ENCODE measurements around the gene FOXF2. TPM values are rescaled to one million over a fixed set of nuclear protein-coding genes. Genes with fewer than 3 reads are reported as not detected.
"Not testable (repeated sequence)": the region's sequence is repeated elsewhere in the genome, so short reads cannot be mapped to it uniquely, and the experiment has no call there.

FOXF2 gene
- total RNA-seq, 1 donor from 2014 or later, result 0.61 TPM

DNA sequence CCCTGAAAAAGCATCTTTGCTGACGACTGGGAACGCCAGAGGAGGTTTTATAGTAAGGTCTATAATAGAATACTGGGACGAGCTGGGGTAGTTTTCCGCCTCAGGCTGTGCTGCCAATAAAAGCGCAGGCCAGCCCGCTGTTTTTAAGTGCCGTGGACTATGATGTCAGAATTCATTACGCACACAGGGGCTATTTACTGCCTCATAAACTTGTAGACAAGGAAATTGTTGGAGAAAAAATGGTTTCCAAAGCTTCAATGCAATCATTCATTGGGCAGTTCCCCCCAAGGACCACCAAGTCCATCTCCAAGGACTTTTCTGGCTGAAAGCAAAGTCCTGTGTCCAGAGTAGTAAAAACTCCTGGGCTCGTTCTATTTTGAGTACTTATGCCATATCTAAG is 20.4 kb upstream of the FOXF2 start:
- peaks cover 67% of the 10 kb centered on the region for H3K27me3 Mint-ChIP-seq (ENCODE audit: low read depth, unreplicated experiment)
- H3K27me3 ChIP-seq (ENCODE audit: insufficient read depth, low read length), result peaks cover 7% of the 10 kb centered on the region
- FAIRE-seq (no peak), DNase-seq (ENCODE audit: low read depth) (no peak)
- H3K79me2 ChIP-seq (ENCODE audit: insufficient read depth, low read length), result no peaks in the 10 kb centered on the region
- H3K9ac ChIP-seq (ENCODE audit: low read length), result no peak overlapping the region
- no peaks in the 10 kb centered on the region for H3K4me1 ChIP-seq (ENCODE audit: insufficient read depth, low read length)
- H3K4me2 ChIP-seq (ENCODE audit: low read length), result no peak overlapping the region
- peaks cover 26% of the 10 kb centered on the region for H3K9me3 Mint-ChIP-seq (ENCODE audit: unreplicated experiment)
- no peak overlapping the region for H3K4me3 ChIP-seq (ENCODE audit: insufficient read depth, low read depth, low read length)
- H3K9me3 ChIP-seq (ENCODE audit: insufficient read depth, low read depth, low read length), result peaks cover 5% of the 10 kb centered on the region
- no peak overlapping the region for H2AFZ ChIP-seq (ENCODE audit: low read depth, low read length)
- H3K36me3 ChIP-seq (ENCODE audit: insufficient read depth, low read length), result no peaks in the 10 kb centered on the region
- H3K4me1 Mint-ChIP-seq (ENCODE audit: low read depth, unreplicated experiment), result peaks cover 3% of the 10 kb centered on the region
- H3K4me3 Mint-ChIP-seq (ENCODE audit: unreplicated experiment), result no peak overlapping the region
- H3K27ac Mint-ChIP-seq (ENCODE audit: unreplicated experiment), result no peak overlapping the region
- H3K36me3 Mint-ChIP-seq (ENCODE audit: low read depth, unreplicated experiment), result no peaks in the 10 kb centered on the region
- TF ChIP-seq, protein P1, sequence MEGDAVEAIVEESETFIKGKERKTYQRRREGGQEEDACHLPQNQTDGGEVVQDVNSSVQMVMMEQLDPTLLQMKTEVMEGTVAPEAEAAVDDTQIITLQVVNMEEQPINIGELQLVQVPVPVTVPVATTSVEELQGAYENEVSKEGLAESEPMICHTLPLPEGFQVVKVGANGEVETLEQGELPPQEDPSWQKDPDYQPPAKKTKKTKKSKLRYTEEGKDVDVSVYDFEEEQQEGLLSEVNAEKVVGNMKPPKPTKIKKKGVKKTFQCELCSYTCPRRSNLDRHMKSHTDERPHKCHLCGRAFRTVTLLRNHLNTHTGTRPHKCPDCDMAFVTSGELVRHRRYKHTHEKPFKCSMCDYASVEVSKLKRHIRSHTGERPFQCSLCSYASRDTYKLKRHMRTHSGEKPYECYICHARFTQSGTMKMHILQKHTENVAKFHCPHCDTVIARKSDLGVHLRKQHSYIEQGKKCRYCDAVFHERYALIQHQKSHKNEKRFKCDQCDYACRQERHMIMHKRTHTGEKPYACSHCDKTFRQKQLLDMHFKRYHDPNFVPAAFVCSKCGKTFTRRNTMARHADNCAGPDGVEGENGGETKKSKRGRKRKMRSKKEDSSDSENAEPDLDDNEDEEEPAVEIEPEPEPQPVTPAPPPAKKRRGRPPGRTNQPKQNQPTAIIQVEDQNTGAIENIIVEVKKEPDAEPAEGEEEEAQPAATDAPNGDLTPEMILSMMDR (IDR thresholded peaks at IDR 0.05; ENCODE audit: insufficient read depth, low read depth, low read length), result no peak
- no peak for TF ChIP-seq EZH2 (IDR thresholded peaks at IDR 0.05; ENCODE audit: insufficient read depth, low read length)
- no peak overlapping the region for H3K27ac ChIP-seq (ENCODE audit: low read depth, low read length)
- H4K20me1 ChIP-seq (ENCODE audit: insufficient read depth, low read length), result no peaks in the 10 kb centered on the region

GRCh38 chr6:1369695-1370094 is 19.7 kb upstream of the FOXF2 start:
- not testable (repeated sequence) for H3K4me2 ChIP-seq (ENCODE audit: low read length); H3K9me3 ChIP-seq (ENCODE audit: insufficient read depth, low read depth, low read length); H3K27ac Mint-ChIP-seq (ENCODE audit: unreplicated experiment); H4K20me1 ChIP-seq (ENCODE audit: insufficient read depth, low read length); H3K4me1 ChIP-seq (ENCODE audit: insufficient read depth, low read length); FAIRE-seq; H3K4me3 ChIP-seq (ENCODE audit: insufficient read depth, low read depth, low read length); H3K4me3 Mint-ChIP-seq (ENCODE audit: unreplicated experiment); H3K36me3 Mint-ChIP-seq (ENCODE audit: low read depth, unreplicated experiment); DNase-seq (ENCODE audit: low read depth); H3K27ac ChIP-seq (ENCODE audit: low read depth, low read length); H3K36me3 ChIP-seq (ENCODE audit: insufficient read depth, low read length); H3K79me2 ChIP-seq (ENCODE audit: insufficient read depth, low read length); H3K4me1 Mint-ChIP-seq (ENCODE audit: low read depth, unreplicated experiment); H2AFZ ChIP-seq (ENCODE audit: low read depth, low read length); H3K9ac ChIP-seq (ENCODE audit: low read length)
- H3K27me3 ChIP-seq (ENCODE audit: insufficient read depth, low read length), result peaks cover 10% of the 10 kb centered on the region
- Mint-ChIP-seq H3K9me3 (ENCODE audit: unreplicated experiment) (peaks cover 30% of the 10 kb centered on the region), H3K27me3 (ENCODE audit: low read depth, unreplicated experiment) (peaks cover 72% of the 10 kb centered on the region)

DNA sequence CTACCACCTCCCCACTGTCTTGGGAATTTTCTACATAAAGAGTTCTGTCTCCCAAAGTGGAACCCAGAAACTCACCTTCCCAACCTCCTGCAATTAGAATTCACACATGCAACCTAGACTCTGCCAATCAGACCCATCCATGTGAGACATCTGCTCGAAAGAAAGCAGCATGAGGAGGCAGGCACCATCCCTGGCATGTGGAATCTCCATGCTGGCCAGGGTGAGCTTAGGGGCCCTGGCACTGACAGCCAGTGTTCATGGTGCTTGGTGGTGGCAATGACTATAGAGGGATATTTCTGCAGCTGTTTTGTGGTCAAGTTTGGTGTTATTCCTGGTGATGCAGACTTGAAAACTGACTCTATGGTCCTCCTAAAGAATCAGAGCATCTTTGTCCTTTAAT is 17.4 kb upstream of the FOXF2 start:
- H3K9me3 ChIP-seq (ENCODE audit: insufficient read depth, low read depth, low read length), result peaks cover 8% of the 10 kb centered on the region
- H3K27me3 ChIP-seq (ENCODE audit: insufficient read depth, low read length), result peaks cover 27% of the 10 kb centered on the region
- H2AFZ ChIP-seq (ENCODE audit: low read depth, low read length), result no peak overlapping the region
- Mint-ChIP-seq H3K4me1 (ENCODE audit: low read depth, unreplicated experiment) (no peaks in the 10 kb centered on the region), H3K9me3 (ENCODE audit: unreplicated experiment) (peaks cover 36% of the 10 kb centered on the region), H3K27ac (ENCODE audit: unreplicated experiment) (no peak overlapping the region), H3K27me3 (ENCODE audit: low read depth, unreplicated experiment) (peaks cover 82% of the 10 kb centered on the region), H3K36me3 (ENCODE audit: low read depth, unreplicated experiment) (no peaks in the 10 kb centered on the region), H3K4me3 (ENCODE audit: unreplicated experiment) (no peak overlapping the region)
- no peak for DNase-seq (ENCODE audit: low read depth)
- H3K79me2 ChIP-seq (ENCODE audit: insufficient read depth, low read length), result no peaks in the 10 kb centered on the region
- FAIRE-seq, result no peak
- TF ChIP-seq EZH2 (IDR thresholded peaks at IDR 0.05; ENCODE audit: insufficient read depth, low read length), result no peak
- TF ChIP-seq, protein P1 (IDR thresholded peaks at IDR 0.05; ENCODE audit: insufficient read depth, low read depth, low read length), result no peak
- no peaks in the 10 kb centered on the region for H3K36me3 ChIP-seq (ENCODE audit: insufficient read depth, low read length)
- no peak overlapping the region for H3K4me2 ChIP-seq (ENCODE audit: low read length)
- no peak overlapping the region for H3K4me3 ChIP-seq (ENCODE audit: insufficient read depth, low read depth, low read length)
- no peak overlapping the region for H3K27ac ChIP-seq (ENCODE audit: low read depth, low read length)
- no peaks in the 10 kb centered on the region for H3K4me1 ChIP-seq (ENCODE audit: insufficient read depth, low read length)
- H4K20me1 ChIP-seq (ENCODE audit: insufficient read depth, low read length), result no peaks in the 10 kb centered on the region
- no peak overlapping the region for H3K9ac ChIP-seq (ENCODE audit: low read length)
